Hematopoietic multipotent progenitor cell treated with erythropoietin and hydrocortisone succinate and interleukin-3 and kit ligand, for 15 days (in vitro differentiated cells): Measurements from ENCODE around the gene BRI3BP.
"Not testable (repeated sequence)": the region's sequence is repeated elsewhere in the genome, so short reads cannot be mapped to it uniquely, and the experiment has no call there.

Source experiments
- DNase-seq: peaks from one replicate; pipeline ENCODE4 v3.0.0-alpha.2; 2015; ENCODE audit warnings: low spot score

The BRI3BP gene

GRCh38 chr12:125068391-125068790 is 74.9 kb downstream of the BRI3BP start:
- no peak for DNase-seq

GRCh38 chr12:125069616-125070015 is 76.2 kb downstream of the BRI3BP start:
- no peak for DNase-seq

- no peak for DNase-seq
These were observed 76.7 kb downstream of the BRI3BP start for GRCh38 chr12:125070112-125070511.

GRCh38 chr12:125070661-125071390 is 77.4 kb downstream of the BRI3BP start:
- DNase-seq = no peak

GRCh38 chr12:125071456-125071855 is 78.0 kb downstream of the BRI3BP start:
- no peak for DNase-seq

GRCh38 chr12:125072496-125072895 is 79.1 kb downstream of the BRI3BP start:
- no peak for DNase-seq

- not testable (repeated sequence) for DNase-seq
These were observed 80.8 kb downstream of the BRI3BP start for GRCh38 chr12:125074294-125074693.

- DNase-seq = no peak
These were observed 82.7 kb downstream of the BRI3BP start for GRCh38 chr12:125076103-125076502.

- no peak for DNase-seq
These were observed 85.6 kb downstream of the BRI3BP start for GRCh38 chr12:125079084-125079483.

- no peak for DNase-seq
These were observed 86.5 kb downstream of the BRI3BP start for GRCh38 chr12:125079648-125080645.
